Brain microvascular endothelial cell (primary cell): ENCODE results near the gene MSL3.

ENCODE experiments used
- DNase-seq: peaks from one replicate; pipeline ENCODE4 v3.0.0-alpha.2; 2020
- H3K27ac ChIP-seq: fragments of 250-450 bp; sonication (Bioruptor Pico); 2 replicates; pipeline ENCODE4 v1.5.1; 2020; ENCODE audit warnings: mild to moderate bottlenecking, moderate library complexity
- H3K27me3 ChIP-seq: fragments of 250-450 bp; sonication (Bioruptor Pico); replicated peaks from 2 replicates; pipeline ENCODE4 v1.5.1; 2020; ENCODE audit warnings: mild to moderate bottlenecking
- H3K36me3 ChIP-seq: fragments of 250-450 bp; sonication (Bioruptor Pico); replicated peaks from 2 replicates; pipeline ENCODE4 v1.5.1; 2020; ENCODE audit warnings: mild to moderate bottlenecking
- H3K4me3 ChIP-seq: 2 replicates; pipeline ENCODE4 v1.5.1; 2011; ENCODE audit warnings: low read depth, mild to moderate bottlenecking, control low read depth, low read length, moderate library complexity
- CTCF ChIP-seq: IDR thresholded peaks from 2 replicates; pipeline ENCODE4 v1.5.1; 2011; ENCODE audit warnings: low read depth, mild to moderate bottlenecking, moderate library complexity, low read length, control low read depth, inconsistent platforms; ENCODE audit errors: missing control alignments
- in situ Hi-C: cut with HindIII; loops from 2 replicates; pipeline ENCODE4 v1.10.0; 2017; ENCODE audit warnings: low sequenced_read_pairs, low pct_ligation_motif_present

Gene MSL3

GRCh38 chrX:11733614-11734013 lies 24.4 kb upstream of the MSL3 start:
- Histone ChIP-seq H3K27ac (no peak overlapping the region), H3K4me3 (no peak overlapping the region), H3K27me3 (no peaks in the 10 kb centered on the region), H3K36me3 (no peaks in the 10 kb centered on the region)
- DNase-seq: no peak
- TF ChIP-seq CTCF: no peak
- in situ Hi-C loops: no loop called here

GRCh38 chrX:11739776-11740175 lies 18.3 kb upstream of the MSL3 start:
- DNase-seq: no peak
- in situ Hi-C loops: no loop called here
- no peaks in the 10 kb centered on the region for H3K27me3 ChIP-seq
- TF ChIP-seq CTCF: no peak
- no peak overlapping the region for H3K4me3 ChIP-seq
- H3K27ac ChIP-seq: no peak overlapping the region
- H3K36me3 ChIP-seq: no peaks in the 10 kb centered on the region

GRCh38 chrX:11740794-11741193 lies 17.2 kb upstream of the MSL3 start:
- no peak overlapping the region for H3K27ac ChIP-seq
- in situ Hi-C loops: no loop called here
- H3K27me3 ChIP-seq: no peaks in the 10 kb centered on the region
- H3K36me3 ChIP-seq: no peaks in the 10 kb centered on the region
- H3K4me3 ChIP-seq: no peak overlapping the region
- TF ChIP-seq CTCF: no peak
- no peak for DNase-seq

GRCh38 chrX:11741574-11741973 lies 16.5 kb upstream of the MSL3 start:
- H3K27ac ChIP-seq: no peak overlapping the region
- no peak for DNase-seq
- H3K27me3 ChIP-seq: no peaks in the 10 kb centered on the region
- H3K36me3 ChIP-seq: no peaks in the 10 kb centered on the region
- no peak overlapping the region for H3K4me3 ChIP-seq
- in situ Hi-C loops: no loop called here
- TF ChIP-seq CTCF: no peak

GRCh38 chrX:11745881-11746280 lies 12.2 kb upstream of the MSL3 start:
- in situ Hi-C loops: no loop called here
- TF ChIP-seq CTCF: no peak

GRCh38 chrX:11750046-11750445 lies 8.0 kb upstream of the MSL3 start:
- in situ Hi-C loops: no loop called here
- no peak for TF ChIP-seq CTCF
- no peak overlapping the region for H3K4me3 ChIP-seq
- H3K36me3 ChIP-seq: no peaks in the 10 kb centered on the region
- DNase-seq: no peak
- H3K27me3 ChIP-seq: no peaks in the 10 kb centered on the region
- no peak overlapping the region for H3K27ac ChIP-seq

More at GRCh38 chrX:11745881-11746280, 12.2 kb upstream of the MSL3 start:
- no peak for DNase-seq
- Histone ChIP-seq H3K4me3 (no peak overlapping the region), H3K27ac (no peak overlapping the region), H3K27me3 (no peaks in the 10 kb centered on the region), H3K36me3 (no peaks in the 10 kb centered on the region)
